GM21381 (cell line): ENCODE results near the gene CAMTA1.

Experiments used
- ATAC-seq: cut with Tn5 transposase; IDR thresholded peaks from one replicate; pipeline ENCODE4 v1.9.1; 2021; ENCODE audit warnings: mild to moderate bottlenecking, moderate library complexity; ENCODE audit not compliant: unreplicated experiment

Gene CAMTA1

GRCh38 chr1:7511381-7511780, 726.1 kb downstream of the CAMTA1 start:
- ATAC-seq: no peak

GRCh38 chr1:7513081-7513480, 727.8 kb downstream of the CAMTA1 start:
- no peak for ATAC-seq

- ATAC-seq: no peak
Observed at GRCh38 chr1:7515175-7515574, 729.9 kb downstream of the CAMTA1 start.

GRCh38 chr1:7515904-7516303, 730.6 kb downstream of the CAMTA1 start:
- ATAC-seq: no peak

GRCh38 chr1:7516341-7516740, 731.1 kb downstream of the CAMTA1 start:
- no peak for ATAC-seq

- ATAC-seq: no peak
Observed at GRCh38 chr1:7516929-7517328, 731.7 kb downstream of the CAMTA1 start.

- no peak for ATAC-seq
Observed at GRCh38 chr1:7517611-7518330, 732.5 kb downstream of the CAMTA1 start.

GRCh38 chr1:7518411-7518810, 733.2 kb downstream of the CAMTA1 start:
- no peak for ATAC-seq

GRCh38 chr1:7519181-7519860, 734.1 kb downstream of the CAMTA1 start:
- ATAC-seq: no peak

GRCh38 chr1:7519861-7520395, 734.7 kb downstream of the CAMTA1 start:
- ATAC-seq: no peak

- ATAC-seq: no peak
Observed at GRCh38 chr1:7520496-7520895, 735.2 kb downstream of the CAMTA1 start.

GRCh38 chr1:7524341-7525337, 739.4 kb downstream of the CAMTA1 start:
- no peak for ATAC-seq

- ATAC-seq: no peak
Observed at GRCh38 chr1:7525338-7526063, 740.2 kb downstream of the CAMTA1 start.

- ATAC-seq: no peak
Observed at GRCh38 chr1:7526196-7526866, 741.1 kb downstream of the CAMTA1 start.

- ATAC-seq: no peak
Observed at GRCh38 chr1:7526867-7527732, 741.8 kb downstream of the CAMTA1 start.

- no peak for ATAC-seq
Observed at GRCh38 chr1:7527733-7528045, 742.4 kb downstream of the CAMTA1 start.

- no peak for ATAC-seq
Observed at GRCh38 chr1:7528386-7529198, 743.3 kb downstream of the CAMTA1 start.

- ATAC-seq: no peak
Observed at GRCh38 chr1:7529917-7530316, 744.7 kb downstream of the CAMTA1 start.
